ENCODE data around the gene ACSS1.

Gene ACSS1

DNA sequence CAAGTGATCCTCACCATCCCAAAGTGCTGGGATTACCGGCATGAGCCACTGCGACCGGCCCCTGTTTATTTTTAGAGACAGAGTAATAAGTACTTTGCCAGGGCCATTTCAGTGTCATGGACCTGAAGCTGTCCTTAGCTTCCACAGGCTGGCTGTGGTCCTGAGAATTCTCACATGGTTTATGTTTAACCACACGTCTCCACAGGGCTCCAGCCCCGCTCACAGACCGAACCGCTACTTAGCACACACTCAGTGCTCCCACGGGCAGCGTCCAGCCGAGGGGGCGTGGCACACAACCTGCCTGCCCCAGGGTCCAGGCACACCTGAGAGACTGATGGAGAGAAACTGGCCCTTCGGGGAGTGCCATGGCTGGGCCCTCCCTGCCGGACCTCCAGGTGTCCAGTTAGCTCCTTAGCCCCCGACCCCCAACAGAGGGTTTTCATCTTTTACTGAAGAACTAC lies 11.7 kb downstream of the ACSS1 start:
- no peak for DNase-seq (ENCODE audit: low read depth)

DNA sequence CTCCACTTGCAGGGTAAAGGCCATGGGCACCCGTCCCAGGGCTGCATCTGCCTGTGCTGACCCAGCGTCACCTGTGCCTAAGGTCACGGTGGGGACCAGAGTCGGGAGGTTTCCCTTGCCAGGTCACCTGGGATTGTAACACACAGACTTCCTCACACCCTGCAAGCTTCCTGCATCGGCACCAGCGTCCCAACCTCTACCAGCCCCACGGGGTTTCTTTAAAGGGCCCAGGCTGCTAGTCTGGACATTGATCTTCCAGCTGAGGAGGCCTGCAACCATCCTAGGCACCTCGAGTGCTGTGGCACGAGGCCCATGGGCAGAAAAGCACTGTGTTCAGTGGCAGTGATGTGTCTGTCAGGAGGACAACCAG lies 12.6 kb downstream of the ACSS1 start:
- DNase-seq (ENCODE audit: low read depth) = no peak

DNA sequence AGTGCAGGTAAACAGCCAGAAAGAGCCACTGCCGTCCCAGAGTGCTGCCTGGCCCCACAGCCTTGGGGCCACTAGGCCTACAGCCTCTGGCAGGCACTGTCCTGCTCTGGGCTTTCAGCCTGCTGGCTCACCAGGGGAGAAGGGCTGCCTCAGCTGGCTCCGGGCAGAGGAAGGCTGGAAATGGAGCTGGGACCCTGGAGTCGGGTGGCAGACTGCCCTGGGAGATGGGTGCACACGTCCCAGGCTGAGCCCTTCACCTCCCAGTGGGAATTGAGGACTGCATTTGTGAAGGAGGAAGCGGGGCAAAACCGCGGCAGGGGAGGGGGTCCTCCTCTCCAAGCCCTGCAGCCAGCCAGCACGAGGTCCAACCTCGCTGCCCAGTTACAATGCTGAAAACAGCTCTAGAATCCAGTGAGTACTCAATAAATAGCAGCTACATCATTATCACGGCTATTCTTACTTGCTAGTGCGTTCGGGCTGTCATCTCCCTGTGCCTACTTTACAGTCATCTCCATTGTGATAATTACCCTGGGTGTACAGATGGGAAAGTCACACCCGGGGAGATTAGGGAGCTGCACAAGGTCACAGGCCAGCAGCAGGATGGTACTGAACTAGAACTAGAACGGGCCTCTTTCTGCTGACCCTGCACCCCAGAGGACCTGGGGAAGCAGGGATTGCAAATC lies 13.1 kb downstream of the ACSS1 start:
- no peak for DNase-seq (ENCODE audit: low read depth)

DNA sequence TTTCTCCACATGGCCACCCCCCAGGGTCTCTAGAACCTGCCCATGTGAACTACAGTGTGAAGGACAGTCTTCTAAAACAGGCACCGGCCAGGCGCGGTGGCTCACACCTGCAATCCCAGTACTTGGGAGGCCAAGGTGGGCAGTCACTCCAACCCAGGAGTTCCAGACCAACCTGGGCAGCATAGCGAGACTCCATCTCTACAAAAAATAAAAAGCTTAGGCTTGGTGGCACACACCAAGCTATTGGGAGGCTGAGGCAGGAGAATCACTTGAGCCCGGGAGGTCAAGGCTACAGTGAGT lies 13.7 kb downstream of the ACSS1 start:
- no peak for DNase-seq (ENCODE audit: low read depth)

DNA sequence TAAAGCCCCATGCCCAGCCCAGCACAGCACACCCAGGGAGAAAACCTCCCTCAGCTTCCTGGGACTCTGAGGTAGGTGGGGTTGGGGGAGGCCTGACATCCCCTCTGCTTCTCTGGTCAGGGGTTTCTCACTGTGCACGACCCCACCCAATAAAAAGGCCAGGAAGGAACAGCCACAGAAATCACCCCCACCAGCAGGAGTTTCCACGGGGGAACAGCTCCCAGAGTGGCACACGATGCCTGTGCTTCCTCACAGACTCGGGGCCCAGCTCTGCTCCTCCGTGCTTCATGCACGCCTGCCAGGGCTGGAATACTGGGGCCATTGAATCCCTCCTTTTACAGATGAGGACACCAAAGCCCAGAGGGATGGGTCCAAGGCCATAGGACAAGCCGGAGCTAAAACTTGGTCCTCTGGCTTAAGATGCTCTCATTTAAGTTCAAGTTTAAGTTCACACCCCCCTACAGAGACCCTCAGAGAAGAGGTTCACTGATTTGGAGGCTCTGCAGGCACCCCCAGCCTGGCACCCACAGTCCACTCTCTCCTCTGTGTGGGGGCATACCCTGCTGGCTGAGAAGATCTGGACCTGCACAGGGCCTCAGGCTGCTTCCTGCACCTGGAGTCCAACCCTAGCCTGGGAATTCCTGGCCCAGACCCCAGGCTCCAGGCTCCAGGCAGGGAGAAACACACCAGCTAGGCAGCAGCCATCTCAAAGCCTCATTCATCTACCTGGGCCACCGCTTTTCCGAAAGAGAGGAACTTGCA lies 14.3 kb downstream of the ACSS1 start:
- DNase-seq (ENCODE audit: low read depth) = no peak

DNA sequence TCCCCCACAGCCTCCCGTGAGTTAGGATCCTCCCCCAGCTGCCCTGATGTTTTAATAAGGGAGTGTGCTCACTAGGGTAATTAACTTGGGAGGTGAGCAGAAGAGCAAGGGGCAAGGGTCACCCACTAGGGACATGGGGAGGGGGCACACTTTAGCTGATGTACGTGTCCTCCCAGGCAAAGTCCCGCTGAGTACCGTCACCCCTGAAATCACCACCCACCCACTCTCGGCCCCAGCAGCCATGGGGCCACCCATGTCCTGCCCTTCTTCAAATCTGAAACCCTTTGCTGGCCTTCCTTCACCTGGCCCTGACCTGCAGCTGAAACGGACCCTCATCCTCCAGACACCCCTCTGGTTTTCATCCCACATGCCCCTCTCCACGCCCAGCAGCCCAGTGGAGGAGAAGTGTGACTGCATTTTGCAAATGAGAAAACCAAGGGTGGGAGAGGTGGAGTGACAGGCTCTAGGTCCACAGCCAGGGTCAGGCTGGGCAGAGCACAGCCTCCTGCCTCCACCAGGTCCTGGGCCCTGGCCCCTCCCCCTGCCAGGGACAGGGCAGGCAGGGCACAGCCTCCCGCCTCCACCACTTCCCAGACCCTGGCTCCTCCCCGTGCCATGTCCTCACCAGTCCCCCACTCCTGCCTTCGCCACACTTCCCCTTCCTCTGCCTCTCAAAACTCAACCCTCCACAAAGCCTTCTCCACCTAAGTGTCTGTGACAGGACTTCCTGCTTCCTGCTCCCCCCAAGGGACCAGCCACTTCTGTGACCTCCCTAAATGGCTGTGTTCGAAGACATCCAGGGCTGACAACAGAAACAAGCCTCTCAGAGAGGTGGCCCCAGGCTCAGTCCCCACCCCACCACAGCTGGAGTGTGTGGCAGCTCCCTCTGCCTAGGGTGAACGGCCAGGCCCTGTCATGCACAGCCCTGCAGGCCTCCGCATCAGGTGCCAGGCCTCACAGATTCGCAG lies 15.1 kb downstream of the ACSS1 start:
- no peak for DNase-seq (ENCODE audit: low read depth)

DNA sequence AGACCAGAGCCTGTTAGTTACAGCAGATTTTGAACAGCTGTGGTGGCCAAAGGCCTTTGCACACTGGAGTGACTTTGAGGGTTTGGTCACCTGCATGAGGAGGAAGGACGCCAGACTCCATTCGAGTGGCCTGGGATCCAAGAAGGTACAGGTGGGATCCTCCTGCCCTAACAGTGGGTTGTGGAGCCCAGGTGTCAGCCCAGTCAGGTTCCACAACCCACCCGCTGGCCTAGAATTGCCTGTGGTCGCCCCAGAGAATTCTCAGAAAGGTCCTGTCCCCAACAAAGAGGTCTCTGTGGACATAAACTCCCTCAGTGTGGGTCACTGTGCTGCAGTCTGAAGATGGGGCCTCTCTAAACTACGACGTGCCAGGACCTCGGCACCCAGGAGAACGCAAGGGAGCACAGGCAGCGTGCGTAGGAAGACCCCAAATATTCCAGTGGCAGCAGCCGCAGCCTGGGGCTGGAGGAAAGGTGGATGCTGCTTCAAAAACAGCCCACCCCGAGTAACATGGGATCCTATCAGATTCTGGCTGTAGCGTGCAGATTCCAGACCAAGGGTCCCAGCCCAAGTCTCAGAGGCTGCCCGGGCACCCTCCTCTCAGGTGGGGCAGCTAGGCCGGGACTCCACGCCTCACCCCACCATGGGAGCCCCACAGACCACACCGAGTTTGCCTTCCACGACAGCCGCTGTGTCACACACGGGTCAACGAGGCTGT lies 16.0 kb downstream of the ACSS1 start:
- DNase-seq (ENCODE audit: low read depth) = no peak

DNA sequence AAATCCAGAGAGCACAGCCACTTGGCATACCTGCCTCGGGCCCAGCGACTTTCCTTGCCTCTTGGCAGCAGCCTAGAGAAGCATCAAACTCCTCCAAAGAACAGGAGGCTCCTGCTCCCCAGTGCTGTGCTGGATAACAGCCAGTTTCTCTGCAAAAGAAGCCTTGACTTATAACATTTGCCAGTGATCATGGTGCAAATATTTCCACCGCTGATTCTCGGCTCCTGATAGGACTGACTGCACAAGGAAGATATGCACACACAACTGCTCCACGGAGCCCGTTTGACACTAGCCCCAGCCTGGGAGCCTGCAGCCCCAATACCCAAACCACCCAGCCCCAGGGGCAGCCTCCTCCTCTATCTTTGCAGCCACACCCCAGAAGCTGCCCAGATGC lies 17.5 kb downstream of the ACSS1 start:
- DNase-seq (ENCODE audit: low read depth) = no peak

DNA sequence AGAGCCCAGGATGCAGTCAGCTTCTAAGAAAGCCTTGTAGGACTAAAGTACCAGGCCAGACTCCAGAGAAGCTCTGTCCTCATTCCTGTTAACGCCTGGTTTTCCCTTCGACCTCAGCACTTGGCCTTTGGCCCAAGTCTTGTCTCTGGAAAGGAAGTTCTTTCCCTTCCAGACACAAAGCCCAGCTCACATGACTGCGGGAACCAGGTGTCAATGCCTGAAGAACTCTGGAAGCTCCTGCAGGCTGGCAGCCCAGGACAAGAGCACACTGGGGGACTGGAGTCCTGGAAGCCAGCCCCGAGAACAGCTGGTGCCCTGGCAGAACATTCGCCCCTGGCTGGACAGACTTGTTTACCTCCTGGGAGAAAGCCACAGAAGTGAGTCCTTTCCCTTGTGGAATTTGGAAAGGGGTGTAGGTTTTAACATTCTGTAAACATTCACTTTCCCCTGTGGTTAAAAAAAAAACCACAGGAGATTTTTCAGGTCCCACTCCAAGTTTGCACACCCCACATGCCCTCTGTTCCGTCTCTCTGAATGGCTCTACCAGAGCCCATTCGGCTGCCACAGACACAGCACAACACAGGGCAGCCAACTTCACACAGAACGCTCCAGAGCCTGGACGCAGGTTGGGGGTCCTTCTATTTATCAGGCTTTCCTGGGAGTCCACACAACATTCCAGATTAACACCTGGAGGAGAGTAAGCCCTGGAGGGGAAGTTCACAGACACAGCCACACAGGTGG lies 18.1 kb downstream of the ACSS1 start:
- DNase-seq (ENCODE audit: low read depth) = no peak

DNA sequence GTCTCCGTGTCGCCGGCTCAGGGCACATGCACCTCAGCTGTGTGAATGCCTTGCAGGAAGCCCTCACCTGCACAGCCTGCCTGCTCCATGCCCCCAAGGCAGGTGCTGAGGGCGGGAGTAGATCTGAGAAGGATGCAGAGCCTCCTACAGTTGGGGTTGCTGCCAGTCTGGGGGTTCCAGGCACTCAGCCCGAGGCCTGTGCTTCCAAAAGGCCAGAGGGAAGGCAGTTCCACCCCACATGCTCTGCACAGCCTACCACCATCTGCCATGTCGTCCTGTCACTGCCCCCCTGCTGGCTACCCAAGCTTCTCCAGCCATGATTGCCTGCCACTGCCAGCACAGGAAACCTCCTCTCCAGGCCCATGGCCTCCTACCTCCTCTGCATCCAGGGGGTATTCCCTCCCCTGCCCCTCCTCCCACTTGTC lies 19.3 kb downstream of the ACSS1 start:
- no peak for DNase-seq (ENCODE audit: low read depth)

DNA sequence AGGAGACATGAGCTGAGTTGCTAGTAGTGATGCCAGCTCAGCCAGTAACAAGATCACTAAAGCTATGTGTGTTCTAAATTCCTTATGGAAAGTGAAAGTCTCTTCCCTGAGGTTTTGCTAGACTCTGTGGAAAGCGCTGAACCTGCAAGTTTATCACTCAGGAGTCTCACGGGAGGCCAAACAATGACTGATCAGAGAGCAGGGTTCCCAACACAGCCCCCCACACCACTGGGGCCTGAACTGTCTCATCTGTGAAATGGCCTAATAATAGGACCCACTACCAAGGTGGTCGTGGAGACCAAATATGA lies 19.9 kb downstream of the ACSS1 start:
- DNase-seq (ENCODE audit: low read depth) = no peak

DNA sequence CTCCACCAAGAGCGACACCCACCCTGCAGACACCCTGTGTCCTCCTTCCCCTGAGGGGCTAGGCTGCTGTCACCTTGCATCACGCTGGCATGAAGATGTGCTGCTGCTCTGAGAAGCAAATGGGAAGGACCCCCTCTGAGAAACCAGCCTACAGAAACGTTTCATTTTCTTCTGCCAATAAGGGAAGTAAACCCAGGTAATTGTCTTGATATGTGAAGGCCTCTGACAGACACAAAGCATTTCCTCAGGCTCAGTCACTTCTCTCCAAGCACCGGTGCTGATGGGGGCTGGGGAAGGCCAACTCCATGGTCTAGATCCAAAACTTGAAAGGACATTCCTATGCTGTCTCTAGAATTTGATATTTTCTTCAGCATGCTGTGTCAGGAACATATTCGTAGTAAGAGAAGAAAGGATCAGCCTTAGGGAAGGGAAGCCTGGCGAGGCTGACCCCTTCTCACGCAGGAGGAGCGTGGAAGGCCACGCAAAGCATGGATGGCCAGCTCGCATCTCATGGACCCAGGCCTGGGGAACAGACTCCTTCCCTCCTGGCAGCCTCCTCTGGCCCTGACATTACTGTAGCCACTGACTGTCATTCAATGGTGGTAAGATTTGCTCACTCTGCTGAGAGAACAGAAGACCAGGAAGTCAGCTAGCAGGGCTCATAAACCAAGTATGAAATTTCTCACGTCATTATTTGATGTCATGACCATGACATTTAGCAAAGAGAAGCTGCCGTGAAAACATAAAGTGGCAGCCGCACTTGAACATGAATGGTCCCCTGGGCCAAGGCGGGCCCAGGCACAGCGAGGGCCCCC lies 20.4 kb downstream of the ACSS1 start:
- DNase-seq (ENCODE audit: low read depth) = no peak

DNA sequence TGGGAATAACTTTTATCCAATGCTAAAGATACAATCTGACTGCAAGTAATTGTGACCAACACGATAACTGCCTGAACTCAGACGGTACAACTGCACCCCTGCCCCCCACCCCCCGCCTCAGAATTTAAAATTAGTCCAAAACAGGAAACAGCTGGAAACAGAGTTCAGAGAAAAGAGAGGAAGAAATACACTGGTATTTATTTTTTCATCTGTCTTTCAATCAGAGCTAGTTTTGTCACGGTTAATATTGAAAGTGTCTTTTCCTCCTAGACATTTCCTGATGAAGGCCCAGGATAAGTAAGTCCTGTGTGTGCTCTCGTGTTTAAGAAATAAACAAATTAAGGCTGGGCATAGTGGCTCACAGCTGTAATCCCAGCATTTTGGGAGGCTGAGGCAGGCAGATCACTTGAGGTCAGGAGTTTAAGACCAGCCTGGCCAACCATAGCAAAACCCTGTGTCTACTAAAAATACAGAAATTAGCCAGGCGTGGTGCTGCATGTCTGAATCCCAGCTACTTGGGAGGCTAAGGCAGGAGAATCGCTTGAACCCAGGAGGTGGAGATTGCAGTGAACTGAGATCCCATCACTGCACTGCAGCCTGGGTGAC lies 21.5 kb downstream of the ACSS1 start:
- no peak for DNase-seq (ENCODE audit: low read depth)

DNA sequence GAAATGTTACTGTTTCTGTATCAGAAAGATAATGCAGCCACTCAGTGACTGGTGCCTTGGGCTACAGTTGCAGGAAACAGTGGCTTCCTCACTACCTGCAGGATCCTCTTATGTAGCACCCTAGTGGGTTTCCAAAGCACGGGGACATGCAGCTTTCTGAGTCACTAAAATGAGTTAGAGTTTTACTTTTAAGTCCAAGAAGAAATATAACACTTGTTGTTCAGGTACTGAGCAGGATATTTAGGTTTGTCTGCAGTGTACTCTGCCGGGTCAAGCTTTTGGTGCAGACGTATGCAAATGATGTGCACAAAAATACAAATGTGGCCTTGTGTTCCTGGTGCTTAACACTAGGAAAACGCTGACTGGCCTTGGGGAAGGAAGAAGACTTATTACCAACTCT lies 22.0 kb downstream of the ACSS1 start:
- DNase-seq (ENCODE audit: low read depth) = no peak

DNA sequence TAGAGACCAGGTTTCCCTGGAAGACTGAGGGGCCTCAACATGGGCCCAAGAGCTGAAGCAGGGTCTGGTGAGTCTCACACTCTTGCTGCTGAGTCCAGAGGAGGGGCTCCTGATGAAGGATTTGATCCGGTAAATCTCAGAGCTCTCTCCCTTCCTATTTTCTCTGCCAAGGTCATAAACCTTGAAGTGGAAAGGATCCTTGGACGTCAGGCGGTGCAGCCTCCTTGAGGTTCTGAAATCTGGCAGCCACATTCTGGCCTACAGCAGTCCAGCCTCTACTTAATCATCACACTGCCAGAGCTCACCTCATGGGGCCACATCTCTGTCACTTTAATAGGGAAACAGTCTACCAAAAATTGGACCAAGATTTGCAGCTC lies 24.0 kb downstream of the ACSS1 start:
- DNase-seq (ENCODE audit: low read depth) = no peak

DNA sequence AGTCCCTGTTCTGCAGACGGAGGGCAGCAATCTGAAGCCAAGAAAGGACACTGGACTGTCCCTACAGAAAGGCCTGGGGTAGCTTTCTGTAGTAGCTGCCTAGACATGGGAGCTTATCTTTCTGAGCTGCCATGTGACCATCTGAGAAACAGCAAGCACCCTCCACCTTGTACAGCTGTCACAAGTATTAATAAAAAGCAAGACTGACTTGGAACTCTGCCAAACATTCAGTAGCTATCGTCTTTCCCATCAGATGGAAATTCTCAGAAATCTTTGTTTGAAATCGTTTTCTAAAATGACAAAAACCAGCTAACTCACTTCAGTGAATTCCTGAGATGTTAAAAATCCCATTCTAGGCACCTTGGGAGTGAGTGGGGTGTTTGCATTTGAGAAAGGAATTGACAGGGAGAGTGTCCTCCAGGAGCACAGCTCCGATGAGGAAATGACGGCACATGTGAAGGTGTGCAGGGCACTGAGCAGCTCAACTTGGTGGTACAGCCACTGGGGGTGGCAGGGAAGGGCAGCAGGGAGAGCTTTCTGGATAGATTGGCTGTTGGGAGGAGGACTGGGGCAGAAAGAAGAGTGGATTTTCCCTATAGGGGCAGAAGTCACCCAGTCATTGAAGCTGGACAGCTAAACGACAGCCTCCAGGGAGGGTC lies 24.5 kb downstream of the ACSS1 start:
- DNase-seq (ENCODE audit: low read depth) = no peak

DNA sequence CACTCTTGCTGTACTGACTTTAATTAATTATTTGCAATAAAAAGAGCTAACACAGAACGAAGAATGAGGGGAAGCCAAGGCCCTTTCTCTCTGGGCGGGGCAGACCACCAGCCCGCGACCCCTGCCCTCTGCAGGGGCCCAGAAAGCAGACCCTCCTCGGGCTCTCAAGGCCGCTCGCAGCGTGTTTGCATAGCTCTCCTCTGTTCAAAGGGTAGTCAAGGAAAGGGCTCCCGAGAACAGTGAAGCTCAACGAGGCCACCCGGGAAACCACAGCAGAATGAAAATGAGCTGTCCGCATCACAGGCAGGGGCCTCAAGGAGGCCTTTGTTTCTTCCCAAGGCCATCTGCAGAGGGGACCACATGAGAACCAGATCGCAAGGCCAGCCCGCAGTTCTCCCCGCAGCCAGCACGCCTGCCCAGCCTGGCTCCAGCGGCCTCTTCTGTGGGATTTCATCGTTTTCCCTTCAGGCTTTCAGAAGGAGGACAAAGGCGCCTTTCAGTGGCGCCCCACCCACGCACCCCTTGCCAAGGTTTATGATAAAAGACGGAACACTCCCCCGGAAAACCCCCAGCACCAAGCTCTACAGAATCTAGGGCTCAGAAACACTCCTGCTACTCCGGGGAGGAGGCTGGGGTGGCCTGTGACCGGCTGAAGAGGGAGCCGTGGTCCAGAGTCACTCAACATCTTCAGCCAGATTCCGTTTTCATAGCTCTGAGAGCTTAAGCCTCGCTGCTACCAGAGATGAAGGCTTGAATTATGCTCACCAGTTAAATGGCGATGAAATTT lies 25.3 kb downstream of the ACSS1 start:
- no peak for DNase-seq (ENCODE audit: low read depth)

DNA sequence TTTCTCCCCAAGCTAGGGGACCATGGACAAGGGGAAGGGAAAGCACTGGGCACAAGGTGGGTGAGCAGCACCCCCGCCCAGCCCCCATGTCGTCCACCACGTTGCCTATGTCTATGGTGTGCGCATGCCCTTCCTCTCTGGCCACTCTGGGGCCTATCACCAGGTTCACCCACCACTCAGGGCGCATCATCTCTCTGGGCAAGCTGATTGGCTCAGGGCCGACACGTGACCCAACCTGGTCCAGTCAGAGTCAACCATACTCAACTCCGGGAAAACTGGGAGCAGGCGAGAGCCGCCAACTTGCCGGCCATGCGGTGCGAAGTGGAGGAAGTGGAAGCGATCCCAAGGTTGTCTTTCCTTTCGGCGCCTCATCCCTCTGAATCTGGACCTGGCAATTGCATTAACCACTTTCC lies 25.9 kb downstream of the ACSS1 start:
- DNase-seq (ENCODE audit: low read depth) = no peak

DNA sequence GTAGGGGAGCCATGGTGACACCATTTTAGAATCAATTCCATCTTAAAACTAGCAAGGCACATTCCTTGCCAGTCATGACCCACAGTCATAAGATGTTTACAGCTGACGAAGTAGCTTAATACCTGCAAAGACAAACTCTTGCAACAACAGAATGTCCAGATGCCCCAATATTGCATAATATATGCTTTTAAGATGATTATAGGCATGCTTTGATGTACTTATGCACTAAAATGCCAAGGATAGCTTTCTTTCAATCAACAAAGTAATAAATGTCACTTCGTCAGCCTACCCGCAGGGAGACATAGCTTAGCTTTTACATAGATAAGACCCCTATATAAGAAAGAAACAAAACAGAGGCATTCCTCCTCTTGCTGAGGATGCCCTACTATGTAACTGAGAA lies 26.7 kb downstream of the ACSS1 start:
- no peak for DNase-seq (ENCODE audit: low read depth)
